AG04449 (cell line): Measurements from ENCODE around the gene PEAK1.

Experiments
- CTCF ChIA-PET: fragments of 350-600 bp; formaldehyde crosslinking; extraction: SDS; loops from one replicate; lab custom pipeline; 2021; ENCODE audit warnings: antibody characterized with exemption; lab: Yijun Ruan, JAX
- POLR2A ChIA-PET: fragments of 400-600, 350-600 bp; formaldehyde crosslinking; extraction: SDS; loops from one replicate; lab custom pipeline; 2020; ENCODE audit warnings: antibody characterized with exemption, inconsistent platforms; lab: Yijun Ruan, JAX
- DNase-seq: peaks from one replicate; pipeline ENCODE4 v3.0.0-alpha.2; 2010; ENCODE audit warnings: low read depth, low spot score
- H3K4me3 ChIP-seq: 2 replicates; pipeline ENCODE4 v1.5.1; 2011; ENCODE audit warnings: low read depth, mild to moderate bottlenecking, control low read depth, low read length
- CTCF ChIP-seq: IDR thresholded peaks from one replicate; pipeline ENCODE4 v1.5.1; 2011; ENCODE audit warnings: mild to moderate bottlenecking, moderate library complexity, low read length, control low read depth, inconsistent platforms; ENCODE audit not compliant: insufficient read depth; ENCODE audit errors: missing control alignments

PEAK1 gene

GRCh38 chr15:77135181-77135580, 284.7 kb downstream of the PEAK1 start:
- ChIA-PET POLR2A (no interaction called here), CTCF (no interaction called here)
- TF ChIP-seq CTCF, result no peak
- DNase-seq, result no peak
- H3K4me3 ChIP-seq, result no peak overlapping the region

DNA sequence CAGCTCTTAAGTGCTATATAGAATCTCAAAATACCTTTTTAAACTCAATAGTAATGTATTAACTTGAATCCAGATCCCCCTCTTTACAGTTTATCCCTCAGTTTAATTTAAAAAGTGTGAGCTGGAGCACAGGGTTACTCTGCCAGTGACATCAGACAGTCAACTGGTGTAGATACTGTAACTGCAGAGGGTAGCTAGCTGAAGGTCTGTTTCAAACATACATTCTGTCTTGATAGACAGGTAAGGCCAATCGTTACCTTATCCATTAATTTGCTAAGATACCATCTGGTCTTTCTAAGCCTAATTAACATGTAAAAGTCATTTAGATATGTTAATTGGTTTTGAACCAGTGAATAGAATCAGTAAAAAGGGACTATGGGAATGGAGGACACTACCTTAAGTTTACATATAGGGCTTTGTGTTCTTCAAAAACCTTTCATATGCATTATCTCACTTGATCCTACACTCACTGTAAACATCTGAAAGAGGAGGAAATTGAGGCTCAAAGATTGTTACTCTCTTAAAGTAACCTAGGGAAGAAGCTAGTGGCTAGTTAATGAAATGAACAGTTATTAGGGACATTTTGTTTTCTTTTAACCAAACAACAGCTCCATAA, 289.5 kb downstream of the PEAK1 start:
- CTCF ChIA-PET, result interaction anchor here (1.0 to 2.6 kb wide), 4 partner anchors 10 to 413 kb away, joined by 3 to 13 read pairs (median 10); no protein-coding TSS in a partner anchor
- DNase-seq, result no peak
- no peak overlapping the region for H3K4me3 ChIP-seq

GRCh38 chr15:77127626-77128025, 292.3 kb downstream of the PEAK1 start:
- no peak for TF ChIP-seq CTCF
- H3K4me3 ChIP-seq, result no peak overlapping the region
- ChIA-PET CTCF (interaction anchor here (0.7 to 3.7 kb wide), 2 partner anchors 10 to 411 kb away, joined by 3 to 17 read pairs; no protein-coding TSS in a partner anchor), POLR2A (no interaction called here)
- no peak for DNase-seq

More for the DNA sequence above, 289.5 kb downstream of the PEAK1 start:
- TF ChIP-seq CTCF, result no peak
- POLR2A ChIA-PET, result no interaction called here

DNA sequence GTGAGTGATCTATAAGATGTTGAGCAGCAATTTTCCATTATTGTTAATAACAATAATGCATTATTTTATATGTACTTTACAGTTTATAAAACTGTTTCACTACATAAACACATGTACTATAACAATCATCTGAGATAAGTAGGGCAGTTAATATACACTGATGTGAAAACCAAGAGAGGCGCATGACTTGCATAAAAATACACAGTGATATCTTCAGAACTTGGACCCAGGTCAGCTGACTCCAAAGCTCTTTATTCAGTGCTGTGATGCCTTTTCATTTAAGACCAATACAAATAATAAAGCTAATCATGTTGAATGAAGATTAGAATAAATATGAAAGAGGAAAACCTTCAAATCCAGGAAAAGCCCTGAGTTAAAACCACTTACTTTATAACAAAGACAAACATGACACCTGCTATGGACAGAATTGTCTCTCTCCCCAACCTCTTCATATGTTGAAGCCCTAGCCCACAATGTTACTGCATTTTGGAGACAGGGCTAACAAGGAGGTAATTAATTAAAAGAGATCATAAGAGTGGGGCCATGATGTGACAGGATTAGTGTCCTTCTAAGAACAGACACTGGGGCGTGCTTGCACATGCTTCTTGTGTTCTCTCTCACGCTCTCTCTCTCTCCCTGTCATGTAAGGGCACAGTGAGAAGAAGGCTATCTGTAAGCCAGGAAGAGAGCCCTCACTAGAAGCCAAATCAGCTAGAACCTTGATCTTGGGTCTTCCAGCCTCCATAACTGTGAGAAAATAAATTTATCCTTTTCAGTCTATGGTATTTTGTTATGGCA, 293.2 kb downstream of the PEAK1 start:
- CTCF ChIA-PET, result interaction anchor here (0.7 to 4.0 kb wide), 4 partner anchors 9 to 416 kb away, joined by 3 to 24 read pairs (median 10); no protein-coding TSS in a partner anchor
- no peak for DNase-seq
- POLR2A ChIA-PET, result no interaction called here

GRCh38 chr15:77123854-77124253, 296.1 kb downstream of the PEAK1 start:
- no peak overlapping the region for H3K4me3 ChIP-seq
- ChIA-PET CTCF (interaction anchor here (1.0 to 4.0 kb wide), 4 partner anchors 11 to 418 kb away, joined by 3 to 24 read pairs (median 6); no protein-coding TSS in a partner anchor), POLR2A (no interaction called here)
- DNase-seq, result no peak
- no peak for TF ChIP-seq CTCF

More for the DNA sequence above, 293.2 kb downstream of the PEAK1 start:
- no peak overlapping the region for H3K4me3 ChIP-seq
- TF ChIP-seq CTCF, result no peak

DNA sequence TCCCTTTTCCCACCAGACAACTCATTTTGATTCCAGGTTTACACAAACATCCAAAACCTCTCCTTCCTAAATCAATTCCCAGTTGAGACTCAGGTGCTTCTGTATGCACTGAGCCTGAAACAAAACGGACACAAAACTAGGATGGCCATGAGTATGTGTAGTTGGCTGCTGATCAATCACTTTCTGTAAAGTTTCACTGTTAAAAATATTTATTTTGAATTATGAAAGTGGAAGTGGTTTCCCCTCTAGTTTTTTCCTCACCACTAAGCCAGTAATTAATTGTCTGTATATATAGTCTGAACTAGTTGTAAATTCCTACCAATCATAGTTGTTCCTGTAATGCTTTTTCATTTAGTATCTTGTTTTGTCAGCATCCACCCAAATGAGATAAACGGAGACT, 297.3 kb downstream of the PEAK1 start:
- H3K4me3 ChIP-seq, result no peak overlapping the region
- ChIA-PET CTCF (interaction anchor here (1.0 to 6.6 kb wide), 2 partner anchors 15 to 421 kb away, joined by 3 to 137 read pairs; no protein-coding TSS in a partner anchor), POLR2A (no interaction called here)
- no peak for DNase-seq
- no peak for TF ChIP-seq CTCF
